Camera-type eye (tissue), 1 donor: ENCODE measurements around the gene OLIG2. TPM values are rescaled to one million over a fixed set of nuclear protein-coding genes. Genes with fewer than 3 reads are reported as not detected.

ENCODE experiments used
- total RNA-seq: library from RNA; depleted of rRNA; stranded (reverse); fragments of >200 nt; gene quantifications from one replicate; pipeline ENCODE4 v1.2.3, GENCODE V29; 2014

The OLIG2 gene
- 5.8 TPM for total RNA-seq

GRCh38 chr21:33025489-33026442 lies at the start of gene OLIG2:
Gene OLIG2, plus strand, starts transcription at chr21:33025935. Its CDS starts 928 bp downstream, at chr21:33026863.

DNA sequence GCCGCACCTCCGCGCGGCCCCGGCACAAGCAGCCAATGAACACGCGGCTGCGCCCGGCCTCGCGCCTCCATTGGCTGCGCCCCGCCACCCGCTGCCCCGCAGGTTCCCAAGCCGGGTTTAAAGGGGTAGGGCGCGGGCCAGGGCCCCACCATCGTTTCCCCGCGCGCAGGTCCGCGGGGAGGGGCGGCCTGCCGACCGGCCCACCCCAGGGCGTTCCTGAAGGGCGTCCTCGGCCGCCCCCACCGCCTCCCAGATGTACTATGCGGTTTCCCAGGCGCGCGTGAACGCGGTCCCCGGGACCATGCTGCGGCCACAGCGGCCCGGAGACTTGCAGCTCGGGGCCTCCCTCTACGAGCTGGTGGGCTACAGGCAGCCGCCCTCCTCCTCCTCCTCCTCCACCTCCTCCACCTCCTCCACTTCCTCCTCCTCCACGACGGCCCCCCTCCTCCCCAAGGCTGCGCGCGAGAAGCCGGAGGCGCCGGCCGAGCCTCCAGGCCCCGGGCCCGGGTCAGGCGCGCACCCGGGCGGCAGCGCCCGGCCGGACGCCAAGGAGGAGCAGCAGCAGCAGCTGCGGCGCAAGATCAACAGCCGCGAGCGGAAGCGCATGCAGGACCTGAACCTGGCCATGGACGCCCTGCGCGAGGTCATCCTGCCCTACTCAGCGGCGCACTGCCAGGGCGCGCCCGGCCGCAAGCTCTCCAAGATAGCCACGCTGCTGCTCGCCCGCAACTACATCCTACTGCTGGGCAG lies 44.4 kb downstream of the OLIG2 start, which contains the start of gene OLIG1:
TSS of gene OLIG1 (plus strand) at position 148 of the 750 bp plus-strand sequence. CDS start at position 254, 106 bp downstream.

Other genes starting within 250 kb of the OLIG2 start
- 0.38 TPM for gene OLIG1, start 44.2 kb downstream of the OLIG2 start, total RNA-seq
- gene IFNAR2, start 204.0 kb downstream of the OLIG2 start, total RNA-seq: 12.8 TPM
- 20.7 TPM for gene IL10RB, start 240.4 kb downstream of the OLIG2 start, total RNA-seq